Stimulated activated CD8-positive, alpha-beta memory T cell treated with anti-CD3 and anti-CD28 coated beads, Interleukin-7, amount 100 ng/mL, for 1 hour (primary cell): ENCODE results near the gene DTX1.

Experiments used
- DNase-seq, 2 donors: peaks; one replicate each; pipeline ENCODE4 v3.0.0-alpha.2; 2020; ENCODE audit warnings: low read depth in 2 of 2

The DTX1 gene

DNA sequence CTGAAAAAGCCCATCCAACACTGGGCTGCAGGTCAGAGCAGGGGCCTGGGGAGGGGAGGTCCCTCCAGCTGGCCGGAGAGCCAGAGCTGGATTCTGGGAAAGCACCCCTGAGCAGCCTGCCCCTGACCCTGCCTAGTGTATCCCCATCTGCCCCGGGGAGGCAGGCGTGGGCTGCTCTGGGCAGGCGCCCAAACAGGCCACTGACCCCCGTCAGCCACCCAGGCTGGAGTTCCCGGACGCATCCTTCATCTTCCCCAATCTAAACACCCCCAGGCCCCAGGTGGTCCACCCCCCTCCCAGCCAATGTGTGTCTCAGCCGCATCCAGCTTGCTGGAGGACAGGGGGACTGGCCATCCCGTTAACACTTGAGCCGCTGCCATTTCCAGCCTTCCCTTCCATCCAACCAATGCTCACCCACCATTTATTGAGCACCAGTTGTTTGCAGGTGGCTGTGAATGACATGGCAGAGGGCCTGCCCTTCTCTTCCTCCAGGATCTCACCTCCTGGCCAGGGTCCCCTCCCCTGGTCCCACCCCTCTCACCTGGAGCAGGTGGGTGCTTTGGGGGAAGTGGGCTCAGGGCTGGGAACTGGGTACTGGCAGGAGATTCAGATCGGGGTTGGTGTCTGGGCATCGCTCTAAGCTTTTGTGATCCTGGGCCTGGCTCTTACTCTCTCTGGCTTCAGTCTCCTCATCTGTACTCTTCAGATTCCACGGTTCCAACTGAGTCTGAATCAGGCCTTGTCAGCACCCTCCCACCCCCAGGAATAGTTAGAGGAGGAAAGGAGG is 743 bp upstream of the DTX1 start:
- DNase-seq: no peak

DNA sequence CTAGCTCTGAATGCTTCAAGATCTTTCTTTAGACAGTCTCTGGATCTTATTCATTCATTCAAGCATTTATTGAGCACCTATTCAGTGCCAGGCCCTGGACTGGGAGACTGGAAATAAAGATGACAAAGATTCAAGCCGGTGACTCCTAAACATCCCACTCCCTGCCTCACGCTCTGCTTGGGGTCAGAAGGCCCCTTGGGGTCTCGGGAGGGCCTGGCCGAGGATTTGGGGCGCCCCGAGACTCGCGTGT is 224 bp upstream of the DTX1 start:
- no peak for DNase-seq

DNA sequence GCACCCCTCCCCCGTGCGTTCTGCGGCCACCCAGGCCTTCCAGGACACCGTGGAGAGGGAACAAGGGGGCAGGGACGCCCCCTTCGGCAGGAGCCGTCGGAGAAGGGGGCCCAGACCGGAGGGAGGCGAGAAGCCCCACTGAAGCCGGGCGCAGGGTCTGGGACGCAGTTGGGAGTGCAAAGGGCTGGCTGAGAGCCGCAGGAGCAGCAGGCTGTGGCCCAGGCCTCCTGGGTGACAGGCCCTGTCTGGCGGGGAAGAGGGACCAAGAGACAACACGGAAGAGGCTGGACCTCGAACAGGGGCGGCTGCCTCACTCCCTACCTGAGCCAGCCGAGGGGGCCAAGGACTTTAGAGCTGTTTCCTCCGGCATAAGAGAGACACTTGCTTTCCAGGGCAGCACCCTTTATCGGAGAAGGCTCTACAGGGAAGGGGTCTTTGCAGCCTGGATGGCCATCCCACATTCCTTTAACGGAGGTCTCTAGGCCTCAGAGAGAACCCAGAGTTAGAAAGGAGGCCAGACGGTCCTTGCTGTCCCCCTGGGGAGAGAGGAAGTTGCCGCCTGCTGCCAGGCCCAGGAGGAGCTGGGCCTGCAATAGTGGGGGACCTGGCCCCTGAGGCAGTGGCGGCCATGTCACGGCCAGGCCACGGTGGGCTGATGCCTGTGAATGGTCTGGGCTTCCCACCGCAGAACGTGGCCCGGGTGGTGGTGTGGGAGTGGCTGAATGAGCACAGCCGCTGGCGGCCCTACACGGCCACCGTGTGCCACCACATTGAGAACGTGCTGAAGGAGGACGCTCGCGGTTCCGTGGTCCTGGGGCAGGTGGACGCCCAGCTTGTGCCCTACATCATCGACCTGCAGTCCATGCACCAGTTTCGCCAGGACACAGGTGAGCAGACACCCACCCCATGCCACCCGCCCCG is 1.3 kb downstream of the DTX1 start:
- DNase-seq: no peak

DNA sequence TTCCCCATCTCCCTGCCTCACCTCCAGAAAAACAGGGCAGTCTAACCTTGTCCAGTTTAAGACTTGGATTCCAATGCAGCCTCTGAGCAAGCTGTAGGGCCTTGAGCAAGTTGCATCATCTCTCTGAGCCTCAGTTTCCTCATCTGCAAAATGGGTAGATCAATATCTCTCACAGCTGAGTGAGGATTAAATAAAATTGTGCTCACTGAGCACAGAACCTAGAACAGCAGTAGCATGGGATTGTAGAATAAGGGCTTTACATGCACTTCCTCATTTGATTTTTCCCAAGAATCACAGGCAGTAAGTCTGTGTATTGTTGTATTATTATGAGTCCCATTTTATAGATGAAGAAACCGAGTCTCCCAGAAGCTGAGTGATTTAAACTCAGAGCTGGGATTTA is 2.0 kb downstream of the DTX1 start:
- DNase-seq: no peak

DNA sequence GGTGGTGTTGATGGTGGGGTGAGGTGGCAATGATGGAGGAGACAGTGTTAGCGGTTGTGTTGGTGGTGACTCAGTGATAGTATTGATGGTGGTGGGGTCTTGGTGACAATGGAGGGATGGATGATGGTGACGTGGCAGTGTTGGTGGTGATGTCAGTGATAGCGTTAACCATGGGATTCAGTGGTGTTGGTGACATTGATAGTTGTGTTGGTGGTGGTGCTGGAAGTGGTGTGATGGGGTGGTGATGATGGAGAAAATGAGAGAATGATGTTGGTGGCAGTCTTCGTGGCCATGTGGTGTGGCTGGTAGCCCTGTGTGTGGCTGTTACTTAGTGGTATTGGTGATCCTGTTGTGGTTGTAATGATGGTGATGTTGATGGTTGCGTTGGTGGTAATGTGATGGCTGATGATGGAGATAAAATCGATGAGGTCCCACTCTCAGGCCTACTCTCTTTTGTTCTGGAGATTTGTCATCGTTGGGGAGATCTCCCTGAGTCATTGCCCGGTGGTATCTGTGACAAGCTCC is 2.6 kb downstream of the DTX1 start:
- DNase-seq: no peak

DNA sequence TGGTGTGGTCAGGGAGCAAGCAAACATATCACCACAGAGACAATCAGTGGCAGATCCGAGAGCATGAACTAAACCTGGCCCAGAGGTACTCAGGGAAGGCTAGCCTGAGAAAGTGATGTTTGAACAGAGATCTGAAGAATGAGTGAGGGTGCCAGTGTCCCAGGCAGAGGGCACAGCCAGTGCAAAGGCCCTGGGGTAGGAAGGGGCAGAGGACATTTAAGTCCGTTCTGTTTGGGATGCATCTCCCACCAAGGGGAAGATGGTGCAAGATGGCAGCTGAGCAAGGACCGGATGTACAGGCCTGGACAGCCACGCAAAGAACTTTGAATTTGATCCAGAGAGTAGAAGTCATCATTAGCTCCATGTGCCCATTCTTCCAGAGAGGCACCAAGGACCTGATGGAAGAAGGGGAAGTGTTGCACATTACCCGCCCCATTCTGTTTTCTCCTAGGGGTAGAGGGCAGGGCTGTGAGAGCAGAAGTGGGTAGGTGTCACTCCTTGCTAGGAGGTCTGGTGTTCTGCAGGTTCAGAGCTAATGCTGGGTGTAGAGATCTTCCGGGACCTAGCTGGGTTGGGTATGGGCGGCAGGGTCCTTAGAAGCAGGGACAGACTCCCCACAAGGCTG is 3.9 kb downstream of the DTX1 start:
- no peak for DNase-seq

DNA sequence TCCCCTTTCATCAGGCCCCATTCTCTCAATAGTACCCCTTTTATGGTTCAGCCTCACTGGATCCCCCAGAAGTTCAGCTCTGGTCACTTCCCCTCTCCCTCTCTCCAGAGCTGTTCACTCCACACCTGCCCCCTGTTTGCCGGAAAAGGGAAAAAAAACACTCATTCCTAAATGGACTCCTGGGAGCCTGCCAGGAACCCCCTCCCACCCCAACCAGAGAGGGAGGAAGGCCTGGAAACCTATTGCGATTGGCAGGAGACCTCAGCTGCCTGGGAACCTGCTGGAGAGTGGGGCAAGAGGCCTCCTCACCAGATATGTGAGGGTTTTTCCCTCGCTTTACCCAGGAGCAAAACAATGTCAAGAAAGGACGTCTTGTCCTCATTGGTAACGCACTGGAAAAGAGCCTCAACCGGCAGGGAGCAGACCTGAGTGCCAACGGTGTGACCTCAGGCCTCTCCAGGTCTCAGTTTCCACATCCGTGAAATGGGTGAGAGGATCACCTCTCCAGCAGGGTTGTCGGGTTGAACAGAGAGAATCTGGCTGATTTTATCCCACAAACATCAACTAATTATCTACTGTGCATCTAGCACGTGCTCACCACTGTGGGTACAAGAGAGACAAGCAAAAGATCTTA is 4.6 kb downstream of the DTX1 start:
- DNase-seq: no peak

DNA sequence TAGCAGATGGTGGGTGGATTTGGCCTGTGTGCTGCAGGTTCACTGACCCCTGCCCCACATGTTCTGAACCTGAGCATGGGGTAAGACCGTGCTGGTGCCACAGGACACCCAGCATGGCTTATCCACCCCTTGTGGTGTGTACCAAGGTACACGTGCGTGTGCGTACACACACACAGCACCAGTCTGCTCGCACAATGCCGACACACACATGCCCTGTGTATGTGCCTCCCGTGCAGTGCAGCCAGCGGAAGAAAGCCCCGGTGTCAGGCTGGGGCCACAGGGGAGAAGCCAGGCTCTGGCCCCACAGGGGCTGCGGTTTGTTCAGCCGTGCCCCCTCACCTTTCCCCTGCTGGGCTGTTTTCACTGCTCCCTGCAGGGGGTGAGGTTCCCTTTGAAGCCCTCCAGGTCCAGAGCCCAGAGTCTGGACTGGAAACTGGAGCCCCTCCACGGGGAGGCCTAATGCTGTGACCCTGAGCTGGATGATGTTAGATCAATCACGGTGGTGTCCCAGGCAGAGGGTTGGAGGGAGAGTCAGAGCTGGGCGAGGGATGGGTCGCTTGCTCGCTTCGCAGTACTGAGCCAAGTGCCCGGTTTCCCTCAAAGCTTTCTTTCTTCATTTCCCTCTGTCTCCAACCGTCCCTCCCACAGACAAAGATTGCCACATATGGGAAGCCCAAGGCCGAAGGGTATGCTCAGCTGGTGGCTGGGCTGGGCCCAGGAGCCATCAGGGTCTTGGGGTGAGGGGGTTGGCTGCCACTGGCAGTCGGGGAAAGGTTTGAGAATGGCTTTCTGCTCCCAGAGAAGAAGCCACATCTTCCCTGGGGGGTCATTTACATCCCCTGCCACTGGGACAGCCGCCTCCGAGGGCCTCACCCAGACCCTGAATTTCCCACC is 6.2 kb downstream of the DTX1 start:
- no peak for DNase-seq

DNA sequence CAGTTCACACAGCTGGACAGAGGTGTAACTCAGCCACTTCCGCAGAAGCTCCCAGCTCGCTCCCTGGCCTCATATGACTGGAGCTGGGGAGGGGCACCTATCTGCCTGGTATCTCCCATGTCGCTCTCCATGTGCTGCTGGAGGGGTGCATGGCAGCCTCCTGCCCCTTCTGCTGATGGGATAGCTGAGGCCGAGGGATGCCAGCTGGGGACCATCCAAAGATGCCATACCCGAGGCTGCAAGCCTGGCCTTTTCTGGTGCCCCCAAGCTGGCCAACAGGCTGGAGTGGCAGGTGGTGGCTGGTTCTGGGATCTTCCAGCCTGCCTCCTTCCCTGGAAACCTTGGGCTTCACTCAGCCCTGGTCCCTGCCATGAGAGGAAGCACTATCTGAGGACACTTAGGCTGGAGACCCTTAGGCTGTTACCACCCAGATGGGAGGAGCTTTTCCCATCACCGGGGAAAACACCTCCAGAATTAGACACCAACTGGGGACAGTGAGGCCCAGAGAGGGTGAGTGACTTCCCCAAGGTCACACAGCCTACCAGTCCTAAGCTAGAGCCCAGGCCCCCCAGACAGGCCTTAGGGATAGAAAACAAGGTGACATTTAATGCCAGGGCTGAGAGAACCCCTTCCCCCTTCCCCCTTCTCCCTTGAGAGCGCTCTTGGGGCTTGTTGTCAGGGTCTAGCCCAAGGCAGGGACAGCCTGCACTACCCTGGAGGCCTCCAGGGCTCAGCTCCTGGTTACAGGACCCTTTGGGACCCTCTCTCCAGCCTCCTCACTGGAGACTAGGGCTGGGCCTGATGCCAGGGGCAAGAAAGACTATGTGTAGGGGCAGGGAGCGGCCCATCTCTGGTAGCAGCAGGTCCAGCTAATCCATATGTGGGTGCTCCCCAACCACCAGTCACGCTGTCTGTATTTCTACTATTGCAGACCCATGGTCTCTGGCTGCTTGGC is 7.1 kb downstream of the DTX1 start:
- DNase-seq: no peak

DNA sequence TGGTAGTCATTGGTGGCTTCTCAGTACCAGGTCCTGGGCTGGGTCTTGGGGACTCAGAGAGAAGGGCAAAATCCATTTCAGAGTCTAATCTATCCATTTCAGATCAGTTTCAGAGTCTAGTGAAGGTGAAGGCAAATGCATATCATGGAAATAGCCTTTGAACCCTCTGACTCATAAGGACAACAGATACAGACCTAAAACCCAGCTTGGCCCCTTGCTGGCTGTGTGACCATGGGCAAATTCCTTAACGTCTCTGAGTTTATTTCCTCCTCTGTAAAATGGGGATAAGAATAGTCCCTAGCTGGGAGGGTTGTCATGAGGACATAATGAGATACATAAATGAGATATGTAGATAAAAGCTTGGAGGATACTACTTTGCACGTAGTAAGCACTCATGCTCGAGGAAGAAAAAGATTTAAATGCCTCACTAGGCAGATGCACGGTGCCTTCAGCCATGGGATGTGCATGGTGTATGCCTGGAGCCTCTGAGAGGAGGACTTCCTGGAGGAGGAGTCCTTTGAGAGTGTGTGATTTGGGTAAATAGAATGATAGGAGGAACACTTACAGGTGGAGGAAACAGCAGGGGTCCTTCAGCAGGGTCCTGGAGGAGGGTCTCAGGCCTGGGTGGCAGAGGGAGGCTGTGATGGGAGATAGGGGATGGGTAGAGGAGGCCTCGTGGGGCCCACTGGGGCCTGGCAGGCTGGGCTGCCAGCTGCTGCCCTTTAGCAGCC is 8.0 kb downstream of the DTX1 start:
- no peak for DNase-seq

DNA sequence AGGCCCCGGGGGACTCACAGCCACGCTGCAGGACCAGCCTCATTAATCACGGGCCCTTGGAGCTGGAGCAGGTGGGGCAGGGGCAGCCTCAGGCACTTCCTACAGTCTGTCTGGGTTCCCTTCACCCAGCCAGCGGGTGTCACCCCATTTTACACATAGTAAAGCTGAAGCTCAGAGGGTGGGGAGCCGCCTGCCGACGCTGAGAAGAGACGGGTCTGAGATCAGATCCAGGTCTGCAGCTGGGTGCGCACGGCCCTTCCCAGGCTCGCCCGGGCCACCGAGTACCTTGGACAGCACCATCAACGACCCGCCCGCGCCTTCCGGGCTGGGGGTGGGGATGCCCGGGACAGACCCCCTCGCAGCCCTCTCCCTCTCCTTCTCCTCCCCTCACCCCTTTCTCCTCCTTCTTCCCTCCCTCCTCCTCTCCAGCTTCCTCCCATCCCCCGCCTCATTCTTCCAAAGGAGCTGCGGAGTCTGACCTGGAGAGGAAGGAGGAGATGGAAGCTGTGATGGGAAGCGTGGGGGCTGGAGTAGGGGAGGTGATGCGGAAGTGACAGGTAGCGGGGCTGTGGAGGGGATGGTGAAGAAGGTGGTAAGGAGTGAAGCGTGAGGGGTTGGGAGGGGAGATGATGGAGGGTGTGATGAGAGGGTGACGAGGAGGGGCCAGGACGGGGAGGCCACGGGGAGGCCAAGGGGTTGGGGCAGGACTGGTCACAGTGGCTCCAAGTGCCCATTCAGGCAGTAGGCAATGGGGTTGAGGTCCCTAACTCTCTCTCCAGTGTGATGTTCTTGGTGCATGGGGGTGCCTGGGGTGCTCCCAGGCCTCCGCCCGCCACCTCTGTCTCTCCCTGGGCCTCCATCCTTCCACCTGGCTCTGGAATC is 8.8 kb downstream of the DTX1 start:
- DNase-seq: no peak

DNA sequence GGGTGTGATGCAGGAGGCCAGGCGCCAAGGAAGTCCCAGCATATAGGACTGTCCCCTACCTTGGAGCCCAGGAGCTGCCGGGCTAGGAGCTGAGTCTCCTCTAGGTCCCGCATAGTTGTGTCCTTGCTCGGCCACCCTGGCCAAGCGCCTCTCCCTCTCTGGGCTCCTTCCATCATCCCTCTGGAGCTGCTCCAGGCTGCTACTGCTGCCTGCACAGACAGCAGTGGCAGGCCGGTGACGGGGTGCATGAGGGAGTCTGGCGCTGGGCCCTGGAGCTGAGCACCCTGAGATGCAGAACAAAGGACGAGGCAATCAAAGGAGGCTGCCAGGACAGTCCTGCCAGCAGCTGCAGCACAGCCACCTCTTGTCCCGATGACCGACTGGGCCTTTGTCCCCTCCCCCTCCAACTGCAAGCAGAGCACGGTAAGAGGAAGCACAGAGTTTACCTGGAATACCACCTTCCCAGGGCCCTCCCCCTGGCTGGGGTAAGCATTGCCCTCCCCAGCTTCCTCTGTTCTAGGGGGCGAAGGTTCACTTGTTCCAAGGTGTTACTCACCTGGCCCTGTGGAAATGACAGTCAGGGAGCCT is 10.4 kb downstream of the DTX1 start:
- DNase-seq: no peak

DNA sequence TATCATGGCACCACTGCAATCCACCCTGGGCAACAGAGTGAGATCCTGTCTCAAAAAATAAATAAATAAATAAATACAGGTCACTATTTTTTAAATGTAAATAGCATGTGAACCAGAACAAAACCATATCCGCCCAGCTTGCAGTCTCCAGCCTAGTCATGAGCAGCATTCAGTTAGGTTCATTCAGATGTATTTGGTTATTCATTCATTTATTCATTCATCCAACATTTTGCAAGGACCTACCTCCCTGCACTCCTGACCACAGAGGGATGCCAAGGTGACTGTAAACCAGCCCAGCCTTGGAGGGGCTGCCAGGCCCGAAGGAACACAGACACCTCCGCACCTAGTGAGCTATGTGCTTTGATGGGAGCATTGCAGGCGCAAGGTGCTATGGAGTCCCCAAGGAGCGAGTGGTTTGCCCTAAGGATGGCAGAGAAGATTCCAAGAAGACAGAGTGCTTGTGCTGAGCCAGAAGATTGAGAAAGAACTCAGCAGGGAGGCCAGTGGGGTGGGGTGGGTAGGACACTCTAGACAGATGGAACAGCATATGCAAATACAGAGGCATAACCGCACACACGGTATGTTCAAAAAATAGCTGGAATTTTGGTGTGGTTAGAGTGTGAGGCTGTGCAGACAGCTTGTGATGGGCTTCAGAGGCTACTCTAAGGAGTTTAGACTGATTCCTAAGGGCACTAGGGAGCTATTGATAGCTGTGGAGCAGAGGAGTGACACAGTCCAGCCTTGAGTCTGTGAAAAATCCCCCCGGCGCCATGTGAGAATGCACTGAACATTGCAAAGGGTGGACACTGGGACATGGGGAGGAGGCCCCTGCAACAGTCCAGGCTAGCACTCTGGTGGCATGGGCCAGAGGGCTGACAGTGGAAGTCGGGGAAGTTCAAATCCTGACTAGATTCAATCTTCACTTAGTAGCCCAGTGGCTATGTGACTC is 11.7 kb downstream of the DTX1 start:
- DNase-seq: no peak

DNA sequence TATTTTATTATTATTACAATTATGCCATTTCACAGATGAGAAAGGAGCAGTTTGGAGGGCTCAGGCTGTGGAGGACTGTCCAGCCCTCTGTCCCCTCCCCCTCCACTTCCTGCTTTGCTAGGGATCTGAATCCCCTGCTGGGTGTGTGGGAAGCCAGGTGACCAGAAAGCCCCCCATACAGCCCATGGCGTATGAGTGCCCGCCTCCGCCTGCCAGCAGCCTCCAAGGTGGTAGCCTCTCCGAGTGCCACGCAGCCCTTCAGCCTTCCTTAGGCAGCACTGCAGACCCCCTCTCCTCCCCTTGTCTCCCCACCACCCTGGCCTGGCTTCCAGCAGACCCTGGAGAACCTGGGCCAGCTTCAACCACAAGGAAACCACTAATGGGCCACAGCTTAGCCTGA is 12.6 kb downstream of the DTX1 start:
- no peak for DNase-seq

DNA sequence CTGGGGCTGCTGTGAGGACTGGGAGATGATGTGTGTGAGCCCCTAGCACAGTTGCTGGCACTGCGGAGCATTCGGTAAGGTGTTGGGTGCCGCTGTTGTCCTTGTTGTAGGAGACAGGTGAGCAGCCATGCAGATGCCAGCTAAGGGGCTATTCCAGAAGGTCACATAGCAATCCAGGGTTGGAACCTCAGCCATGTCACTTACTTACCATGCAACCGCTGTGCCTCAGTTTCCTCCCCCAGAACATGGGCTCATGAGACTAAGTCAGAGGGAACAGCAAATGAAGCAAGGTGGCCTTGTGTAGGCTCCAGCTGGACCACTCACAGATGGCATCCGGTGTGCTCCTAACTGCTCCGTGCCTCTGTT is 13.2 kb downstream of the DTX1 start:
- DNase-seq: no peak

DNA sequence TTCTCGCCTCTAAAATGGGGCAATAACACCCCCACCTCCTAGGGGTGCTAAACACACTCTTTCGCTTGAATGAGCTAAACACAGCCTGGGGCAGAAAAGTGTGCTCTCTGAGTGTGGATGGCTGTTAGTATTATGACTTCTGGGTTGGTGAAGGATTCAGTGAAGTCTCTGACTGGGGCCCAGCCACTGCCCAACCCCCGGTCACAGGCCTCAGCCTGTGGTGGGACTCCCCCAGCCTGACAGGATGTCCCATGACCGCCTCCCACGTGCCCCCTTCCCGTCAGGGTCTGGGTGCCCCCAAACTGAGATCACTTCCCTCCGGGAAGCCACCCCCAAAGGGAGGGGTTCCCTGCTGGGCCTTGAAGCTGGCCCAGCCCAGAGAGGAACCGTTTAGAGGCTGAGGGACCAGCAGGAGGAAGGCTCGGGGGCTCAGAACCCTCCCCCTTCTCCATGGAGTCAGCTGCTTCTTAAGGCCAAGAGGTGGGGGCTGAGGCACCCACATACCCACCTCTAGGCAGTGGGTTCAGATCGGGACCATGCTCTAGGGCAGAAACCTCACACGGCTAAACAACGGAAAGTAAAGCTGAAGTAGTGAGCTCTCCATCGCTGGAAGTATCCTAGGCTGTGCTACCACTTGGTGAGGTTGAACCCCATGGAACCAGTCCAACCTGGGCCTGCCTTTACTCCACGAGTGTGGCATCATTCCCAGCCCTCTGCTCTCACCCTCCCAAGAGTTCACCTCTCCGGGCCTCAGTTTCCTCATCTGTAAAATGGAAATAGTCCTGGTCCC is 13.8 kb downstream of the DTX1 start:
- DNase-seq: no peak
